ENCODE measurements around the gene RRP36. TPM values are rescaled to one million over a fixed set of nuclear protein-coding genes. Genes with fewer than 3 reads are reported as not detected.

RRP36 gene
- total and polyA plus RNA-seq, 9 of the 15 experiments (the other 6 are each of a cell fraction or from before 2014, with no cell fraction given): 27.6 to 150 (median 114) TPM

- TF ChIP-seq, protein P1, sequence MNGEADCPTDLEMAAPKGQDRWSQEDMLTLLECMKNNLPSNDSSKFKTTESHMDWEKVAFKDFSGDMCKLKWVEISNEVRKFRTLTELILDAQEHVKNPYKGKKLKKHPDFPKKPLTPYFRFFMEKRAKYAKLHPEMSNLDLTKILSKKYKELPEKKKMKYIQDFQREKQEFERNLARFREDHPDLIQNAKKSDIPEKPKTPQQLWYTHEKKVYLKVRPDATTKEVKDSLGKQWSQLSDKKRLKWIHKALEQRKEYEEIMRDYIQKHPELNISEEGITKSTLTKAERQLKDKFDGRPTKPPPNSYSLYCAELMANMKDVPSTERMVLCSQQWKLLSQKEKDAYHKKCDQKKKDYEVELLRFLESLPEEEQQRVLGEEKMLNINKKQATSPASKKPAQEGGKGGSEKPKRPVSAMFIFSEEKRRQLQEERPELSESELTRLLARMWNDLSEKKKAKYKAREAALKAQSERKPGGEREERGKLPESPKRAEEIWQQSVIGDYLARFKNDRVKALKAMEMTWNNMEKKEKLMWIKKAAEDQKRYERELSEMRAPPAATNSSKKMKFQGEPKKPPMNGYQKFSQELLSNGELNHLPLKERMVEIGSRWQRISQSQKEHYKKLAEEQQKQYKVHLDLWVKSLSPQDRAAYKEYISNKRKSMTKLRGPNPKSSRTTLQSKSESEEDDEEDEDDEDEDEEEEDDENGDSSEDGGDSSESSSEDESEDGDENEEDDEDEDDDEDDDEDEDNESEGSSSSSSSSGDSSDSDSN (IDR thresholded peaks at IDR 0.05; ENCODE audit: borderline replicate concordance in 1 of 2, low read depth in 2 of 2, low read length in 2 of 2): no peak; a peak in 1 of 4 replicates
- TF ChIP-seq ZNF77 (CRISPR knock-in tag; IDR thresholded peaks at IDR 0.05) (no peak), ARID2 (IDR thresholded peaks at IDR 0.05) (no peak), DPF2 (IDR thresholded peaks at IDR 0.05) (peak; percentile 85), POLR2AphosphoS5 (IDR thresholded peaks at IDR 0.05; ENCODE audit: control insufficient read depth, insufficient read depth, low read depth, low read length) (peak; percentile 92), MTA3 (IDR thresholded peaks at IDR 0.05; ENCODE audit: borderline replicate concordance) (peak; percentile 95), PHB (CRISPR knock-in tag; IDR thresholded peaks at IDR 0.05) (peak; percentile 94; the same call in 1 of the 2 replicates), FOXM1 (IDR thresholded peaks at IDR 0.05; ENCODE audit: low read depth) (no peak), FOXM1 (CRISPR knock-in tag; IDR thresholded peaks at IDR 0.05; ENCODE audit: low read depth) (no peak), ESRRB (CRISPR knock-in tag; IDR thresholded peaks at IDR 0.05; ENCODE audit: borderline replicate concordance) (peak; percentile 88; the same call in 1 of the 2 replicates), CC2D1A (IDR thresholded peaks at IDR 0.05) (peak; percentile 92; the same call in 1 of the 2 replicates)
- TF ChIP-seq, protein P2, sequence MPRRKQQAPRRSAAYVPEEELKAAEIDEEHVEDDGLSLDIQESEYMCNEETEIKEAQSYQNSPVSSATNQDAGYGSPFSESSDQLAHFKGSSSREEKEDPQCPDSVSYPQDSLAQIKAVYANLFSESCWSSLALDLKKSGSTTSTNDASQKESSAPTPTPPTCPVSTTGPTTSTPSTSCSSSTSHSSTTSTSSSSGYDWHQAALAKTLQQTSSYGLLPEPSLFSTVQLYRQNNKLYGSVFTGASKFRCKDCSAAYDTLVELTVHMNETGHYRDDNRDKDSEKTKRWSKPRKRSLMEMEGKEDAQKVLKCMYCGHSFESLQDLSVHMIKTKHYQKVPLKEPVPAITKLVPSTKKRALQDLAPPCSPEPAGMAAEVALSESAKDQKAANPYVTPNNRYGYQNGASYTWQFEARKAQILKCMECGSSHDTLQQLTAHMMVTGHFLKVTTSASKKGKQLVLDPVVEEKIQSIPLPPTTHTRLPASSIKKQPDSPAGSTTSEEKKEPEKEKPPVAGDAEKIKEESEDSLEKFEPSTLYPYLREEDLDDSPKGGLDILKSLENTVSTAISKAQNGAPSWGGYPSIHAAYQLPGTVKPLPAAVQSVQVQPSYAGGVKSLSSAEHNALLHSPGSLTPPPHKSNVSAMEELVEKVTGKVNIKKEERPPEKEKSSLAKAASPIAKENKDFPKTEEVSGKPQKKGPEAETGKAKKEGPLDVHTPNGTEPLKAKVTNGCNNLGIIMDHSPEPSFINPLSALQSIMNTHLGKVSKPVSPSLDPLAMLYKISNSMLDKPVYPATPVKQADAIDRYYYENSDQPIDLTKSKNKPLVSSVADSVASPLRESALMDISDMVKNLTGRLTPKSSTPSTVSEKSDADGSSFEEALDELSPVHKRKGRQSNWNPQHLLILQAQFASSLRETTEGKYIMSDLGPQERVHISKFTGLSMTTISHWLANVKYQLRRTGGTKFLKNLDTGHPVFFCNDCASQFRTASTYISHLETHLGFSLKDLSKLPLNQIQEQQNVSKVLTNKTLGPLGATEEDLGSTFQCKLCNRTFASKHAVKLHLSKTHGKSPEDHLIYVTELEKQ (CRISPR knock-in tag; IDR thresholded peaks at IDR 0.05): peak; percentile 14; the same call in 1 of the 2 replicates
These were observed 32.3 kb downstream of the RRP36 start, which contains the start of gene CUL7 (continued) for GRCh38 chr6:43053545-43054205.

All from K562 (cell line).